ENCODE data around the gene FUNDC2. TPM values are rescaled to one million over a fixed set of nuclear protein-coding genes. Genes with fewer than 3 reads are reported as not detected.

Gene FUNDC2
- total RNA-seq, 1 donor from 2014 or later = 57.7 TPM

DNA sequence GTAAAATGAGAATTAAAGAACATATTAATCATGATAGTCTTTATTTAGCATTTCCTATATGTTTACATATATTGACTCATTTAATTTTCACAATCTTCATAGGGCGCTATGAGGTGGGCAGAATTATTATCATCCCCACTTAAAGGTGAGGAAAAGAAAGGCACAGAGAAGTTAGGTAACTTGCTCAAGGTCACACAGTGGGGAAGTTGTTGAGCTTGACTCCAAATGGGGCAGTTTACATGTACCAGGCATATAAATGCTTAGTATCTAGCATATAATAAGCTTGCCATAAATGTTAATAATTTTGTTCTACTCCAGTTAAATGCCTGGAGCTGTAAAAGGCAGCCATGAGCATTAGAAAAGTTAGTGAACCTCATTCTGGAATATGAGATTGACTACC, 42.8 kb downstream of the FUNDC2 start:
- DNase-seq (ENCODE audit: low read depth in 2 of 2) = no peak

DNA sequence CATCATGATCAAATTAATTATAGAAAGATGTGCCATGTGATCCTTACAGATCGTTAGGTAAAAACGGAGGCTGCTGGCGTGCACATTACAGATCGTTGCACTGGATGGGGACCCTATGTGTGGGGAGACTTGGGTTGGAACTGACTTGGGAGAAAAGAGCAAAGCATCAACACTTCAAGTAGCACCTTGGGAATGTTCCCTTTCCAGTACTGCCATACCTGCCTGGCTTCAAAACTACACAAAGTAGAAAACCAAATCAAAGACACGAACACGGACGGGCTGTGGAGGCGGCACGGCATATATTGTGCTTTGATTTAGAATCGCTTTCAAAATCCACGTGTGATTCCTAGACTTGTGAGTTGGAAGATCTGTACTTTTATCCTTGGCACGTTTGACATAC, 43.4 kb downstream of the FUNDC2 start:
- DNase-seq (ENCODE audit: low read depth in 2 of 2) = peak in 1 of 2 donors; percentile 15

DNA sequence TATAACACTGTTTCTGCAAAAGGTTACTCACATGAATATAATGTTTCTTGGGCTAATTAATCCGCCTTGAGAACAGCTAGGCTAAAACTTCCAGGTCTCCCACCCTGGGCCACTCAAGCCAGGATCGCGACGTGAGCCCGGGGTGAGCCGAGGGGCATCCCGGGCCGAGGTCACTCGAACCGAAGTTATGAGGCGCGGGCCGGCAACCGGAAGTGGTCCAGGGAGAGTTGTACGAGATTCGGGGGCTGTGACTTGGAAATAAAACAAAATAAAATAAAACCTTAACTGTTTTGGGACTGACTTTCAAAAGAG, 44.0 kb downstream of the FUNDC2 start:
- no peak for DNase-seq (ENCODE audit: low read depth in 2 of 2)

DNA sequence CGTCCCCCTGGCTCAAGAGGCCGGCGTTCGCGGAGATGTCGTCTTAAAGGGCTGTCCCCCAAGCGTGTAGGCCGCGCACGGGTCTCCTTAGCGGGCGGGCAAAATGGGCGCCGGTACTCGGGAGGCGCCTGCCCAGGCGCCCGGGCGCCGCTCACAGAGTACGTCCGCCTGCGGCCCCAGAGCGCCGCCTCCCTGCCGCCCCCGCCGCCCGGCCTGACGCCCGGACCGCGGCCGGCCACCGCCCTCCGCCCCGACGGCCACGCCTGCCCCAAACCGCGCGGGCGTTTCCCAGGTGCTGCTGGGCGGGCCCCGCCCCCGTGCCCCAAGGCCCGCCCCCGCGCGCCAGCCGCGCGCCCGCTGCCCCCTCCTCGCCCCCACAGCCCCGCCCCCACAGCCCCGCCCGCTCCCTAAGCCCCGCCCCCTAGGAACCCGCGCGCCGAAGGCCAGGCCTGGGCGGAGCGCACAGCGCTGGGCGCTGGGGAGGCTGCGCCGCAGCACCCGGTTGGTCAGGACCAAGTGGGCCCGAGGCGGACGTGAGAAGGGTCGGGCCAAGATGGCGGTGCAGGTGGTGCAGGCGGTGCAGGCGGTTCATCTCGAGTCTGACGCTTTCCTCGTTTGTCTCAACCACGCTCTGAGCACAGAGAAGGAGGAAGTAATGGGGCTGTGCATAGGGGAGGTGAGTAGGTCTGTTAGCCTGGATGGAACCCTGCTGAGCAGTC, 44.5 kb downstream of the FUNDC2 start, which contains the start of the genes BRCC3, CMC4 and MTCP1:
Gene BRCC3 (plus strand): TSS at position 534 of the 719 bp plus-strand sequence. CDS start 20 bp downstream, at position 554.
Gene CMC4 (minus strand): TSS at position 162 of the 719 bp plus-strand sequence. CDS start 7,113 bp downstream, outside the sequence.
Gene MTCP1 (minus strand): TSS at position 162 of the 719 bp plus-strand sequence. CDS start 5,126 bp downstream, outside the sequence.
- DNase-seq (ENCODE audit: low read depth in 2 of 2) = peak; percentile 84 to 88

DNA sequence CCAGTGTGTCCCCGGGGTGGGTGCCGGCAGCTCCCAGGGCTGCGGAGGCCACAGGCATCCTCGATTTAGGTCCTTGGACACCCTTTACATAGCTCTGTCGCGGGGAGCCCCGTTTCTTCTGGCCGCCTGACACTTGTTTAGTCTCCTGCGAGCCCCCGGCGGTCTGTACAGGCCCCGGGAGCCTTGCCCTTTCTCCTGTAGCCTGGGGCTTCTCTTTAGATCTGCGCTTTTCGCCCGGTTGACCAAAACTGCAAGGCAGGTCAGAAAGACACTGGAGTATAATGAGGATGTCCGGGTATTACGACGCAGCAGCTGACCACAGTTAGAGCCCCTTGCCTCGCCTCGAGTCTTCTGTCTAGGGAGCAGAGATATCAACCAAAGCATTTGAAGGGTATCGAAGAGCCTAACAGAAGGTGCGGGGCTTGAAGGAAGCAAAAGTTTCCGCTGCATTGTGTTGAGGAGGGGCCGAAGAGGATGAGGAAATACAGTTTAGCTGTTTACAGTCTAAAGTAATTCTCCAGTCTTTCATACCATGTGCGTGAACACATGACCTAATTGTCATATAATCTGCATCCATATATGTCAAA, 45.1 kb downstream of the FUNDC2 start:
- peak; percentile 16 to 21 for DNase-seq (ENCODE audit: low read depth in 2 of 2)

DNA sequence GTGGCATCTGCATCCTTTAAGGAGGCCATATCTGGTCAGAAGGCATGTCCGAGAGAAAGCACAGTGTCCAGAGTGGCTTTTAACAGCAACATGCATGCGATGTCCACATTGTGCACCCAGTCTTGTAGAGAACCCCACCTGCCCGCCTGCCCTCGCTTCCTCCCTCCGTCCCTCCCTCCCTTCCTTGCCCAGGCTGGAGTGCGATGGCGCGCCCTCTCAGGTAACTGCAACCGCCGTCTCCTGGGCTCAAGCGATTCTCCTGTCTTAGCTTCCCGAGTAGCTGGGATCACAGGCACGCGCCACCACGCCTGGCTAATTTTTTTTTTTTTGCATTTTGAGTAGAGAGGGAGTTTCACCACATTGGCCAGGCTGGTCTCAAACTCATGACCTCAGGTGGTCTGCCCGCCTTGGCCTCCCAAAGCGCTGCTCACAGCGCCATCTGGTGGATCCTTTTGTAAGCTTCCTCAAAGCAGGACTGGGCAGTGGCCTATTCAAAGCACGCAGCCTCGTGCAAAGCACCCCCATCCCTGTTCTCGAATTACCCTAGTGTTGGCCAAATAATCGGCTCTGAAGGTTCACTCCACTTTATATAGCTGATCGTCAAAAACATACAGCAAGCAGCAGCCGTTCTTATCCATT, 59.7 kb downstream of the FUNDC2 start:
- DNase-seq (ENCODE audit: low read depth in 2 of 2) = peak; percentile 13 to 34

DNA sequence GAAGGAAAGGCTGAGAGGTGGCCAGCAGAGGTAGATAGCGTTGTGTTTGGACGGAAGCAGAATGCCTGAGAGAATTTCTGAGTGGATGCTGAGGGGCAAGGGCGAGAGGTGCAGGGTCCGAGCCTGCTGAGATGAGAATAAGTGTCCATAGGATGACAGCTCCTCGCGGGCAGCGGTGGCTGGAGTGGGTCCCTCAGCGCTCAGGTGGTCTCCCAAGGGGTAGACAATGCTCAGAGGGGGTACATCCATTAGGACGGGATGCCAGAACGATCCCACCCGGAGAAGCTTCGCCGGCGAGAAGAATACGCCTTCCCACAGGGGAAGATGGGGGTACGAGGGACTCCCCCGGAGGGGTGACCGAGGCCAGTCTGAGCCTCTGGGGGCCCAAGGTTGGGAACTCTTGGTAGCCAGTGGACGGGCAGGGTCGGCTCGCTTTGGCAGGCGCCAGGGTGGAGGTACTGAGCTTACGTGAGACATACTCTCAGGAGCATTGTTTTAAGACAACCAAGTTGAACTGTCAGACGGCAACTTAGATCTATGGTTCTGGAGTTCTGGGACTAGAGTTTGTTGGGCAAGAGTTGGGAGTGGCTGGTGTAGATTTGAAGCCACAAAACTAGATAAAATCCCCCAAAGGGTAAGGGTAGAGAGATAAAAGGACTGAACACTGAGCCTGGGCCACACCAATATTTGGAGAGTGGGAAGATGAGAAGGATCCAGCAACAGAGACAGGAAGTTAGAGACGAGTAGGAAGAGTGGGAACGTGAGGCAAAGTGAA, 60.5 kb downstream of the FUNDC2 start:
- no peak for DNase-seq (ENCODE audit: low read depth in 2 of 2)

DNA sequence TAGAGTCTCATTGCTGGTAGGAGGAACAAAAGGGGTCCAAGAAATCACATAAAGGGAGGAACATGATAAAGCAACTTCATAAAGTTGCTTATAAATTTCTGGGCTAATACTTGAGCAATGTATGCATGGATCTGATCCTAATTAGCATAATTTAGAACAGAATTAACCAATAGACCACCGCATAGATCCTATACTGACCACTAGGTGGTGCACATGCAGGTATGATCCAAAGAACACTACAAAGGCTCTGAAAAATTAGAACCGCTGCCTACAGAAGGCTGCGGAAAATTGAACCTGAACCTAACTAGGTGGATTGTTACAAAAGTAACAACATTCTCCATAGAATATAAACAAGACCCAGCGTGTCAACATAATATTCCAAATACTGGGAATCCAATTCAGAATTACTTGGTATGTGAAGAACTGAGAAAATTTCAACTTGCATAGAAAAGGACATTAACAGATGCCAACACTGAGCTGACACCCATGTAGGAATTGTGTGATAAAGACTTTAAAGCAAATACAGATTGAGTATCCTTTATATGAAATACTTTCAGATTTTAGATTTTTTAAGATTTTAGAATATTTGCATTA, 67.9 kb downstream of the FUNDC2 start:
- peak; percentile 33 to 57 for DNase-seq (ENCODE audit: low read depth in 2 of 2)

DNA sequence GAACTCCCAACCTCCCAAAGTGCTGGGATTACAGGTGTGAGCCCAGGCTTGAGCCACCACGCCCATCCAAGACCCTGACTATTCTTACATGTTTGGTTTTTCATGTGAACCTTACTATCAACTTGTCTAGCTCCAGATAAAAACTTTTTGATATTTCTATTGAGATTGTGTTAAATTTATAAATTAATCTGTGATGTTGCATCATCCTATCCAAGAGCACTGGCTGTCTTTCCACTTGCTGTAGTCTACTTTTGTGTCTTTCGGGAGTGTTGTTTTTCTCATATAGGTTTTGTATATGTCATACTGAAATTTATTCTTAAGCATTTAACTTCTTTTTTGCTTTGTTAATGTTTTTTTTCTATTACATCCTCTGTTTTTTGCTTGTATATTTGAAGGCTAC, 79.3 kb downstream of the FUNDC2 start:
- DNase-seq (ENCODE audit: low read depth in 2 of 2) = no peak

DNA sequence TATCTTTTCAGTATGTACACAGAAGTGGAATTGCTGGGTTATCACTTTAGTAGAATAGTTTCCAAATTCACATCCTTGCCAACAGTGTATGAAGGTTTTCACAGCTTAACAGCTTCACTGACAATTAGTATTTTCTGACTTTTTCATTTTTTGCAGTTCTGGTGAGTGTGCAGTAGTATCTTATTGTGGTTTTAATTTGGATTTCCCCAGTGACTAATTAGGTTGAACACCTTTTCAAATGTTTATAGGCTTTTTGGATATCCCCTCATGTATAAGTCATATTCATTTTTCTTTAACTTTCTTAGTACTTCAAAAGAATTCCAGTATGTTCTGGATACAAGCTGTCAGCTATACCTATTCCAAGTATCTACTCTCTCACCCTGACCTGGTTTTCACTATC, 81.8 kb downstream of the FUNDC2 start:
- no peak for DNase-seq (ENCODE audit: low read depth in 2 of 2)

Other genes with a start within 250 kb of the FUNDC2 start
- gene MPP1, start 221.4 kb upstream of the FUNDC2 start, total RNA-seq = 21.4 and 24.8 TPM in 2 replicates
- not detected in 2 replicates for gene SMIM9, start 192.2 kb upstream of the FUNDC2 start, total RNA-seq
- 2.4 and 3.4 TPM in 2 replicates for gene F8A1, start 140.5 kb upstream of the FUNDC2 start, total RNA-seq
- gene F8, start 4.1 kb upstream of the FUNDC2 start, total RNA-seq = 3.7 and 20.8 TPM in 2 replicates
- 6.3 and 13.3 TPM in 2 replicates for gene CMC4, start 44.3 kb downstream of the FUNDC2 start, total RNA-seq
- gene MTCP1, start 44.3 kb downstream of the FUNDC2 start, total RNA-seq = 16.6 and 17.5 TPM in 2 replicates
- 8.5 and 9.4 TPM in 2 replicates for gene BRCC3, start 44.7 kb downstream of the FUNDC2 start, total RNA-seq
- 45.8 and 46.4 TPM in 2 replicates for gene VBP1, start 189.6 kb downstream of the FUNDC2 start, total RNA-seq
- gene RAB39B, start 237.6 kb downstream of the FUNDC2 start, total RNA-seq = 0.20 and 0.22 TPM in 2 replicates

All from lung microvascular endothelial cell (primary cell).